RWPE1 (cell line): ENCODE measurements around the gene SDCCAG8.

Experiments used
- CTCF ChIA-PET: fragments of 350-600 bp; sonication (Branson Sonifier 250); formaldehyde crosslinking; extraction: SDS; loops from one replicate; lab custom pipeline; 2021; lab: Yijun Ruan, JAX
- POLR2A ChIA-PET: fragments of 400-600 bp; formaldehyde crosslinking; extraction: SDS; loops from one replicate; lab custom pipeline; 2020; ENCODE audit warnings: antibody characterized with exemption; ENCODE audit not compliant: low non-redundant PET; lab: Yijun Ruan, JAX
- DNase-seq: peaks from one replicate; pipeline ENCODE4 v3.0.0; 2012; ENCODE audit warnings: low spot score
- H3K27ac ChIP-seq: fragments of 450-650 bp; 2 replicates; pipeline ENCODE4 v1.5.1; 2017
- CTCF ChIP-seq: fragments of 450-650 bp; conservative IDR thresholded peaks from 2 replicates; pipeline ENCODE4 v1.5.1; 2017; ENCODE audit warnings: low read depth, mild to moderate bottlenecking

The SDCCAG8 gene

GRCh38 chr1:243396876-243397275 is 141.0 kb downstream of the SDCCAG8 start:
- DNase-seq, result no peak
- ChIA-PET POLR2A (no interaction called here), CTCF (interaction anchor here (0.5 kb wide), 1 partner anchor 388 kb away, joined by 3 read pairs; no protein-coding TSS in a partner anchor)
- no peak for TF ChIP-seq CTCF
- H3K27ac ChIP-seq, result no peak overlapping the region

DNA sequence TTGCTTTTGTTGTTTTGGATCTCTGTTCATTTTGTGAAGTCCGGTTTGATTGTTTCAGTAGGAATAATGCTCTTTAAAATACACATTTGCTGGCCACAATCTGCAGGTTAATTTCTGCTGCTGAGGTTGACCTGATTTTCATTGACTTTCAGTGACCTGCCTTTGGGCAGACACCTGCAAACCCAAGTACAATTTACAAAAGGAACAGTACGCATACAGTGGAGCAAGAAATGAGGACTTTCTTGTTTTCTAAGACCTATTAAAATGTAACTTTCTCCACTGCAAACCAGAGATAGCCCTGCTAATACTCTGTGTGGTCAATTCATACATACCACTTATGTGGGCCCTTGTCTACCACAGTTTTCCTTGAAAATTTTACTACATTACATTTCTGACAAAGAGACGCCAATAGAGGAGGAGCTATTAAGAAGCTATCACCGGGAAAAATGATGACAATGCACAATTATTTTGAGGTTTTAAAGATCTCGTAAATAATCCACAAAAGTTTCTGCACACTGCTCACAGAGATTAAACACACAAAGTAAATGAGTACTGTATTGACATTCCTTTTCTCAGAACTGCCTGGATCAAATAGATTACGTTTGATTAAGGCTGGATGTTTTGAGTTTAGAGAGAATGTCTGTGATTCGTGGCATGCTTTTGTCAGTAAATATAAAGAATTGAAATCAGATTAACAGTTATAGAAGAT is 141.9 kb downstream of the SDCCAG8 start:
- ChIA-PET CTCF (no interaction called here), POLR2A (no interaction called here)
- no peak for TF ChIP-seq CTCF
- no peak for DNase-seq
- H3K27ac ChIP-seq, result no peak overlapping the region

- ChIA-PET CTCF (no interaction called here), POLR2A (no interaction called here)
- TF ChIP-seq CTCF, result no peak
- H3K27ac ChIP-seq, result no peak overlapping the region
- no peak for DNase-seq
Measured at GRCh38 chr1:243399561-243400155, 143.8 kb downstream of the SDCCAG8 start.

- ChIA-PET POLR2A (no interaction called here), CTCF (no interaction called here)
- DNase-seq, result no peak
- no peak for TF ChIP-seq CTCF
- H3K27ac ChIP-seq, result no peak overlapping the region
Measured at GRCh38 chr1:243402868-243403267, 147.0 kb downstream of the SDCCAG8 start.

DNA sequence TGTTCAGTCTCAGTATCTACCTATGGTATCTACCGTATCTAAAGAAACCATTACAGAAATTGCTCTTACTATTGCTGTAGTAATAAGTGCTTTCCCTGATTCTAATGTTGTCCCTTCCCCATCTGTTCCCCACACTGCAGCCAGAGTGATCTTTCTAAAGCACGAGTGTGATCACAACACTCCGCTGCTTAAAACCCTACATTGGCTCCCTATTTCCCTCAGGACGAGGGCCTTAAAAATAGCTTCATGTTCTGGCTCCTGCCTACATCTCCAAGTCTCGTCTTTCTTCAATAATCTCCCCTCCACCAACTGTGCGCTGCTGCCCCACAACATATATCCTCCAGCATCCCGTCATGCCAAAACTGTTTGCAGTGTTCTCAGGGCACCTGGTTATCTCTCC is 150.6 kb downstream of the SDCCAG8 start:
- no peak for TF ChIP-seq CTCF
- H3K27ac ChIP-seq, result no peak overlapping the region
- ChIA-PET CTCF (no interaction called here), POLR2A (no interaction called here)
- DNase-seq, result no peak

DNA sequence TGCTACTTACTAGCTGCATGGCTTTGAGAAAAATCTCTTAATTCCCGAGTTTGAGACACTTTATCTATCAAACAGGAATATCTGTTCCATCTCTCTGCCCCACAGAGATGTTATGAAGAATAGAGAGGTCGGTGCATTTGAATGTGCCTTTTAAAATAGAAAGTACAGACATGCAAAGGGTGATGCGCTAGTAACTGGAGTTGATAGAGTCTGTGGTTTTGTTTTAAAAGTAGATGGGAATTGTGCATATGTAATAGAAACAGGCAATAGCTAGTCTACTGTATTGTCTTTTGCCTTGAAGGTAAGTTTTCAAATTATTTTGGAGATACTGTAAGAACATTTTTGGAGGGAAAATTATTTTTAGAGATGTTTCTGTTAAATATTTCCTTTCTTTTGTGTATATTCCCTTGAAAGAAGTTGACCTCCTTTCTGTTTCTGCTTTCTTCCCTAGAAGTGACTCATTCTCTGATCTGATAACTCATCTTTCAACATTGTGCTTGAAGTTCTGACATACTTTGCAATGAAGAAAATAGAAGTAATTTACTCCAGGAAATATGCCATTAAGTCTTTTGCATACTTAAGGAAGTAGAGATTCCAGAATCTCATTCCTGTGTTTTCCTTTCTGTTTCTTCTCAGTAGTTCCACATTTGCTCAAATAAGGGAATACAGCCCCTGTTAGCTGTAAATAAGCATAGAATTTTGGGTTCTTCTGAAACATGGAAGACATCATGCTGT is 151.6 kb downstream of the SDCCAG8 start:
- peak; percentile 7 for DNase-seq
- ChIA-PET POLR2A (no interaction called here), CTCF (no interaction called here)
- H3K27ac ChIP-seq, result no peak overlapping the region
- TF ChIP-seq CTCF, result no peak
